A673 (cell line): ENCODE results near the gene NME9.

Experiments
- EZH2 ChIP-seq: fragments of 200-600 bp; sonication (generic); IDR thresholded peaks from 2 replicates; pipeline ENCODE4 v1.6.1; 2017; ENCODE audit warnings: borderline replicate concordance, low read depth, mild to moderate bottlenecking, mixed read lengths, antibody characterized with exemption, low read length; ENCODE audit not compliant: poor library complexity, severe bottlenecking
- TF ChIP-seq, protein P1 (sequence below): fragments of 300-800, 200-600 bp; sonication (generic); conservative IDR thresholded peaks from 2 replicates; pipeline ENCODE4 v1.5.1; 2017; ENCODE audit warnings: low read depth, mild to moderate bottlenecking, antibody characterized with exemption, low read length, moderate library complexity, mixed read lengths

DNA sequence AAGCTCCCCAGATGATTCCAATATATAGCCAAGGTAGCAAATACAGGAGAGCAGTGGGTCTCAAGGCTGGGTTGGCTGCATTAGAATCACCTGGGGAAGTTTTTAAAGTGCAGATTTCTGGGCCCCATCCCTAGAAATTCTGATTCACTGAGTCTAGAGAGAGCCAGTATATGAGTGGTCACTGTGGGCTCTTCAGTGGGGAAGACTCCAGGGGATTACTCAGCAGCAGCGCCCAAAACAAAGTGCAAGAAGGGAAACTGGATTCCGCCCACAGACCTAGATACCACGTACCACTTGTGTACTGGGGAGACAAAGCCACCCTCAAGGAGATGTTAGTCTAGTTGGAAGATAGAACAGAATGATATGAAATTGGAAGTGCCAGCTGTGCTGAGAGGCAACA lies 40.0 kb downstream of the NME9 start:
- TF ChIP-seq, protein P1, sequence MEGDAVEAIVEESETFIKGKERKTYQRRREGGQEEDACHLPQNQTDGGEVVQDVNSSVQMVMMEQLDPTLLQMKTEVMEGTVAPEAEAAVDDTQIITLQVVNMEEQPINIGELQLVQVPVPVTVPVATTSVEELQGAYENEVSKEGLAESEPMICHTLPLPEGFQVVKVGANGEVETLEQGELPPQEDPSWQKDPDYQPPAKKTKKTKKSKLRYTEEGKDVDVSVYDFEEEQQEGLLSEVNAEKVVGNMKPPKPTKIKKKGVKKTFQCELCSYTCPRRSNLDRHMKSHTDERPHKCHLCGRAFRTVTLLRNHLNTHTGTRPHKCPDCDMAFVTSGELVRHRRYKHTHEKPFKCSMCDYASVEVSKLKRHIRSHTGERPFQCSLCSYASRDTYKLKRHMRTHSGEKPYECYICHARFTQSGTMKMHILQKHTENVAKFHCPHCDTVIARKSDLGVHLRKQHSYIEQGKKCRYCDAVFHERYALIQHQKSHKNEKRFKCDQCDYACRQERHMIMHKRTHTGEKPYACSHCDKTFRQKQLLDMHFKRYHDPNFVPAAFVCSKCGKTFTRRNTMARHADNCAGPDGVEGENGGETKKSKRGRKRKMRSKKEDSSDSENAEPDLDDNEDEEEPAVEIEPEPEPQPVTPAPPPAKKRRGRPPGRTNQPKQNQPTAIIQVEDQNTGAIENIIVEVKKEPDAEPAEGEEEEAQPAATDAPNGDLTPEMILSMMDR: no peak
- no peak for TF ChIP-seq EZH2
